Gastrocnemius medialis (tissue), 4 donors: ENCODE data around the gene CCDC170.

Source experiments
- POLR2A ChIP-seq, 2 donors: fragments of 450-650 bp; IDR thresholded peaks; one replicate each; pipeline ENCODE4 v1.6.1; 2017; ENCODE audit warnings: antibody characterized with exemption in 2 of 2, mild to moderate bottlenecking in 2 of 2, moderate library complexity in 2 of 2
- TF ChIP-seq, protein P1 (sequence below), 5 experiments: fragments of 450-650 bp in 3 of 5; fragments of 200-600 bp in 2 of 5; sonication (generic) in 2 of 5; IDR thresholded peaks in 4 of 5; conservative IDR thresholded peaks in 1 of 5; 1 replicate in 4 of 5; 2 replicates in 1 of 5; pipeline ENCODE4 v1.5.1; 2016 to 2019; ENCODE audit warnings: antibody characterized with exemption in 5 of 5, mild to moderate bottlenecking in 3 of 5, moderate library complexity in 3 of 5

DNA sequence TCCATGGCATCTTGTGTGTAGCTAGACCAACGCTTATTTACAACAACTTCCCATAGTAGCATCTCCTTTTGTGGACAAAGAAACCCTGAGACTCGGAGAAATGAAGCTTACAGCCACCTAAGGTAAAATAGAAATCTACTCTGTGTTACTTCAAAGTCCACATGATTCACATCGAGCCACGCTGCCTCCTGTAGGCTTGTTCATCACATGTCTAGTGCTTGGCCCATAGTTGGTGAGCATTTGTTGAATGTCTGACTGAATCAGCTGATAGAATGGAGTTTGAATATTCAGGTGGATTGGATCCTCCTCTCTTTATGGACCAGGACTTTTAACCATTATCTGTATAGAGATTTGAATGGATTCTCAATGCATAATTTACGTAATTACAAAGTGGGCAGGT is 130.7 kb downstream of the CCDC170 start:
- TF ChIP-seq, protein P1, sequence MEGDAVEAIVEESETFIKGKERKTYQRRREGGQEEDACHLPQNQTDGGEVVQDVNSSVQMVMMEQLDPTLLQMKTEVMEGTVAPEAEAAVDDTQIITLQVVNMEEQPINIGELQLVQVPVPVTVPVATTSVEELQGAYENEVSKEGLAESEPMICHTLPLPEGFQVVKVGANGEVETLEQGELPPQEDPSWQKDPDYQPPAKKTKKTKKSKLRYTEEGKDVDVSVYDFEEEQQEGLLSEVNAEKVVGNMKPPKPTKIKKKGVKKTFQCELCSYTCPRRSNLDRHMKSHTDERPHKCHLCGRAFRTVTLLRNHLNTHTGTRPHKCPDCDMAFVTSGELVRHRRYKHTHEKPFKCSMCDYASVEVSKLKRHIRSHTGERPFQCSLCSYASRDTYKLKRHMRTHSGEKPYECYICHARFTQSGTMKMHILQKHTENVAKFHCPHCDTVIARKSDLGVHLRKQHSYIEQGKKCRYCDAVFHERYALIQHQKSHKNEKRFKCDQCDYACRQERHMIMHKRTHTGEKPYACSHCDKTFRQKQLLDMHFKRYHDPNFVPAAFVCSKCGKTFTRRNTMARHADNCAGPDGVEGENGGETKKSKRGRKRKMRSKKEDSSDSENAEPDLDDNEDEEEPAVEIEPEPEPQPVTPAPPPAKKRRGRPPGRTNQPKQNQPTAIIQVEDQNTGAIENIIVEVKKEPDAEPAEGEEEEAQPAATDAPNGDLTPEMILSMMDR (IDR thresholded peaks at IDR 0.05 in 4 of 5, conservative IDR thresholded peaks at IDR 0.05 in 1 of 5): no peak
- TF ChIP-seq POLR2A (IDR thresholded peaks at IDR 0.05): no peak
